Loucy (cell line): Measurements from ENCODE around the gene PCNT.

ENCODE experiments used
- H2AFZ ChIP-seq: fragments of 200-600 bp; sonication (generic); 2 replicates; pipeline ENCODE4 v1.6.0; 2016; ENCODE audit warnings: antibody characterized with exemption, mild to moderate bottlenecking, low read length, moderate library complexity
- H3F3A ChIP-seq: fragments of 200-600 bp; 2 replicates; pipeline ENCODE4 v1.6.0; 2016; ENCODE audit warnings: antibody characterized with exemption, low read depth, mild to moderate bottlenecking
- H3K27me3 ChIP-seq: fragments of 200-600 bp; sonication (generic); 2 replicates; pipeline ENCODE4 v1.6.1; 2014; ENCODE audit warnings: low read length, mild to moderate bottlenecking; ENCODE audit not compliant: insufficient read depth, poor library complexity, severe bottlenecking
- H3K36me3 ChIP-seq: fragments of 200-600 bp; sonication (generic); 2 replicates; pipeline ENCODE4 v1.6.1; 2016; ENCODE audit warnings: low read length; ENCODE audit not compliant: insufficient read depth
- H3K4me1 ChIP-seq: fragments of 200-600 bp; sonication (generic); 2 replicates; pipeline ENCODE4 v1.5.1; 2014; ENCODE audit warnings: low read length, mild to moderate bottlenecking; ENCODE audit not compliant: insufficient read depth, poor library complexity, severe bottlenecking
- H3K4me2 ChIP-seq: fragments of 200-600 bp; sonication (generic); 2 replicates; pipeline ENCODE4 v1.6.0; 2014; ENCODE audit warnings: antibody characterized with exemption, low read length, low read depth, mild to moderate bottlenecking; ENCODE audit not compliant: poor library complexity, severe bottlenecking
- H3K4me3 ChIP-seq: fragments of 200-600 bp; sonication (generic); 2 replicates; pipeline ENCODE4 v1.5.1; 2014; ENCODE audit warnings: low read length, mild to moderate bottlenecking, mixed read lengths; ENCODE audit not compliant: poor library complexity, severe bottlenecking
- H3K79me2 ChIP-seq: fragments of 200-600 bp; sonication (generic); 2 replicates; pipeline ENCODE4 v1.6.1; 2014; ENCODE audit warnings: low read length; ENCODE audit not compliant: insufficient read depth
- H3K9ac ChIP-seq: fragments of 200-600 bp; sonication (generic); 2 replicates; pipeline ENCODE4 v1.6.0; 2014; ENCODE audit warnings: mild to moderate bottlenecking, low read depth, low read length, moderate library complexity; ENCODE audit not compliant: poor library complexity, severe bottlenecking
- H3K9me2 ChIP-seq: fragments of 200-600 bp; sonication (generic); replicated peaks from 2 replicates; pipeline ENCODE4 v1.6.1; 2016; ENCODE audit warnings: low read depth, low read length, mixed read lengths
- H3K9me3 ChIP-seq: fragments of 200-600 bp; sonication (generic); 2 replicates; pipeline ENCODE4 v1.6.1; 2014; ENCODE audit warnings: mild to moderate bottlenecking, antibody characterized with exemption, low read length, low read depth; ENCODE audit not compliant: insufficient read depth
- H4K20me1 ChIP-seq: fragments of 200-600 bp; sonication (generic); 2 replicates; pipeline ENCODE4 v1.6.0; 2014; ENCODE audit warnings: antibody characterized with exemption, low read length, mild to moderate bottlenecking; ENCODE audit not compliant: insufficient read depth, poor library complexity, severe bottlenecking
- EZH2phosphoT487 ChIP-seq: fragments of 200-600 bp; IDR thresholded peaks from 2 replicates; pipeline ENCODE4 v1.6.1; 2018; ENCODE audit warnings: antibody characterized with exemption, mild to moderate bottlenecking, moderate library complexity, borderline replicate concordance
- TF ChIP-seq, protein P1 (sequence below): fragments of 200-600 bp; sonication (generic); conservative IDR thresholded peaks from 2 replicates; pipeline ENCODE4 v1.5.1; 2014; ENCODE audit warnings: mild to moderate bottlenecking, antibody characterized with exemption, low read length

The PCNT gene

DNA sequence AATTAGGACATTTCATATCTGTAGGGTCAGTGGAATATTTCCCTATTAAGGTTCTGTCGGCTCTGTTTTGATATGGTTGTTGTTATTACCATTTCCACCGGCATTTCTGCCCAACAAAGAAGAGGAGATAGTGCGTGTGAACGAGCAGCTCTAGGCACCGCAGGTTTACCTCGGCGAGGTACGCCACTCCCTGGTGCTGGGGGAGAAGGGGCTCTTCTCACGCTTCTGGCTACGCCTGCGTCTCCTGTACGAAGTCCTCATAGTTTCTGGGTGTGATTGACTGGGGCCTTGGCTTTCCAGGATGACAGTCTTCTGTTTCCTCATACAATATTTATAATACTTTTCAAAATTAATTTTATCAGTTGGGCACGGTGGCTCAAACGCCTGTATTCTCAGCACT is 80.3 kb downstream of the PCNT start:
- no peak overlapping the region for H2AFZ ChIP-seq
- peaks cover 49% of the 10 kb centered on the region; the same call in 1 of the 2 replicates for H3K36me3 ChIP-seq
- H3K4me1 ChIP-seq: no peaks in the 10 kb centered on the region
- TF ChIP-seq, protein P1, sequence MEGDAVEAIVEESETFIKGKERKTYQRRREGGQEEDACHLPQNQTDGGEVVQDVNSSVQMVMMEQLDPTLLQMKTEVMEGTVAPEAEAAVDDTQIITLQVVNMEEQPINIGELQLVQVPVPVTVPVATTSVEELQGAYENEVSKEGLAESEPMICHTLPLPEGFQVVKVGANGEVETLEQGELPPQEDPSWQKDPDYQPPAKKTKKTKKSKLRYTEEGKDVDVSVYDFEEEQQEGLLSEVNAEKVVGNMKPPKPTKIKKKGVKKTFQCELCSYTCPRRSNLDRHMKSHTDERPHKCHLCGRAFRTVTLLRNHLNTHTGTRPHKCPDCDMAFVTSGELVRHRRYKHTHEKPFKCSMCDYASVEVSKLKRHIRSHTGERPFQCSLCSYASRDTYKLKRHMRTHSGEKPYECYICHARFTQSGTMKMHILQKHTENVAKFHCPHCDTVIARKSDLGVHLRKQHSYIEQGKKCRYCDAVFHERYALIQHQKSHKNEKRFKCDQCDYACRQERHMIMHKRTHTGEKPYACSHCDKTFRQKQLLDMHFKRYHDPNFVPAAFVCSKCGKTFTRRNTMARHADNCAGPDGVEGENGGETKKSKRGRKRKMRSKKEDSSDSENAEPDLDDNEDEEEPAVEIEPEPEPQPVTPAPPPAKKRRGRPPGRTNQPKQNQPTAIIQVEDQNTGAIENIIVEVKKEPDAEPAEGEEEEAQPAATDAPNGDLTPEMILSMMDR: no peak
- no peak for TF ChIP-seq EZH2phosphoT487
- no peaks in the 10 kb centered on the region for H3K27me3 ChIP-seq
- no peak overlapping the region for H3K9ac ChIP-seq
- H3K4me2 ChIP-seq: no peak overlapping the region
- H4K20me1 ChIP-seq: no peaks in the 10 kb centered on the region
- no peaks in the 10 kb centered on the region for H3K9me2 ChIP-seq
- H3F3A ChIP-seq: no peaks in the 10 kb centered on the region
- H3K4me3 ChIP-seq: no peak overlapping the region
- no peaks in the 10 kb centered on the region for H3K79me2 ChIP-seq
- no peaks in the 10 kb centered on the region for H3K9me3 ChIP-seq

GRCh38 chr21:46406001-46406400 is 82.0 kb downstream of the PCNT start:
- Histone ChIP-seq H2AFZ (no peak overlapping the region), H4K20me1 (no peaks in the 10 kb centered on the region), H3K27me3 (no peaks in the 10 kb centered on the region), H3K4me1 (no peaks in the 10 kb centered on the region), H3K9me2 (no peaks in the 10 kb centered on the region), H3K4me2 (no peak overlapping the region), H3K9me3 (no peaks in the 10 kb centered on the region), H3K4me3 (no peak overlapping the region), H3F3A (no peaks in the 10 kb centered on the region), H3K9ac (no peak overlapping the region), H3K79me2 (no peaks in the 10 kb centered on the region), H3K36me3 (peaks cover 50% of the 10 kb centered on the region; the same call in 1 of the 2 replicates)
- no peak for TF ChIP-seq EZH2phosphoT487
- TF ChIP-seq, protein P1: no peak

GRCh38 chr21:46409641-46410406 is 85.9 kb downstream of the PCNT start:
- Histone ChIP-seq H3F3A (no peaks in the 10 kb centered on the region), H3K4me3 (no peak overlapping the region), H3K9ac (no peak overlapping the region), H4K20me1 (no peaks in the 10 kb centered on the region), H3K36me3 (peaks cover 38% of the 10 kb centered on the region; the same call in 1 of the 2 replicates), H3K4me2 (no peak overlapping the region), H3K79me2 (no peaks in the 10 kb centered on the region), H2AFZ (no peak overlapping the region), H3K27me3 (no peaks in the 10 kb centered on the region), H3K9me2 (no peaks in the 10 kb centered on the region), H3K4me1 (no peaks in the 10 kb centered on the region), H3K9me3 (no peaks in the 10 kb centered on the region)
- TF ChIP-seq EZH2phosphoT487: no peak
- TF ChIP-seq, protein P1: no peak
